Progenitor cell of endocrine pancreas (in vitro differentiated cells): ENCODE data around the gene ARFIP1. TPM values are rescaled to one million over a fixed set of nuclear protein-coding genes. Genes with fewer than 3 reads are reported as not detected.

Source experiments
- DNase-seq: peaks from one replicate; pipeline ENCODE4 v3.0.0; 2021; ENCODE audit warnings: low spot score; ENCODE audit not compliant: unreplicated experiment
- H3K27ac Mint-ChIP-seq: 2 replicates; pipeline ENCODE4 v1.8.0; 2021; ENCODE audit warnings: mild to moderate bottlenecking, moderate library complexity, mixed read lengths
- H3K27me3 Mint-ChIP-seq: 2 replicates; pipeline ENCODE4 v1.8.0; 2021; ENCODE audit warnings: mixed read lengths
- H3K36me3 Mint-ChIP-seq: 2 replicates; pipeline ENCODE4 v1.8.0; 2022; ENCODE audit warnings: mixed read lengths; ENCODE audit not compliant: insufficient read depth
- H3K4me1 Mint-ChIP-seq: 2 replicates; pipeline ENCODE4 v1.8.0; 2021; ENCODE audit warnings: low read depth, mixed read lengths
- H3K4me3 Mint-ChIP-seq: 2 replicates; pipeline ENCODE4 v1.8.0; 2021; ENCODE audit warnings: low read depth, mild to moderate bottlenecking, moderate library complexity, mixed read lengths
- H3K9me3 Mint-ChIP-seq: 2 replicates; pipeline ENCODE4 v1.8.0; 2021; ENCODE audit warnings: low read depth, mixed read lengths
- CTCF ChIP-seq: fragments of 200-600 bp; sonication (generic); IDR thresholded peaks from one replicate; pipeline ENCODE4 v1.5.0; 2021; ENCODE audit warnings: antibody characterized with exemption, mild to moderate bottlenecking; ENCODE audit not compliant: unreplicated experiment
- total RNA-seq: library from RNA; stranded (reverse); gene quantifications from 2 replicates; pipeline ENCODE4 v1.2.1, GENCODE V29; 2021

The ARFIP1 gene
- total RNA-seq, 1 donor from 2014 or later, result 31.7 TPM

GRCh38 chr4:152805818-152806217 lies 26.1 kb downstream of the ARFIP1 start:
- H3K27me3 Mint-ChIP-seq, result no peaks in the 10 kb centered on the region
- H3K36me3 Mint-ChIP-seq, result peaks cover 10% of the 10 kb centered on the region
- no peak overlapping the region for H3K4me3 Mint-ChIP-seq
- no peak for TF ChIP-seq CTCF
- H3K27ac Mint-ChIP-seq, result no peak overlapping the region
- H3K4me1 Mint-ChIP-seq, result peaks cover 2% of the 10 kb centered on the region
- DNase-seq, result no peak
- peaks cover 8% of the 10 kb centered on the region for H3K9me3 Mint-ChIP-seq

DNA sequence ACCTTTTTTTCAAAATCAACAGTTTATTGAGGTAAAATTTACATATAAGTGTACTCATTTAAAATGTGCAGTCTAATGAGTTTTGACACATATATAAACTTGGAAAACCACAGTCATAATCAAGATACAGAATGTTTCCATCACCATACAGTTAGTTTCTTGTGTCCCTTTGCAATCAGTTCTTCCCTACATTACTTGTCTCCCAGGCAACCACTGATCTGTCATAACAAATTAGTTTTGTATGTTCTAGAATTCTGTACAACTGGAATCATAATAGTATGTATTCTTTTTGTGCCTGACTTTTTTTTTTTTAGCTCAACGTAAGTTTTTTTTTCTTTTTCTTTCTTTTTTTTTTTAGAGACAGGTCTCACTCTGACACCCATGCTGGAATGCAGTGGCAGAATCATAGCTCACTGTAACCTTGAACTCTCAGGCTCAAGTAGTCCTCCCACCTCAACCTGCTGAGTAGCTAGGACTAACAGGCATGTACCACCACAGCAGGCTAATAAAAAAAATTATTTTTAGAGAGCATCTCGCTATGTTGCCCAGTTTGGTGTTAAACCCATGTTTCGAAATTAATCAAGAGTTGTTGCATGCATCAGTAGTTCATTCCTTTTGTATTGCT lies 26.9 kb downstream of the ARFIP1 start:
- Mint-ChIP-seq H3K27ac (no peak overlapping the region), H3K27me3 (no peaks in the 10 kb centered on the region), H3K4me3 (no peak overlapping the region), H3K36me3 (peaks cover 16% of the 10 kb centered on the region), H3K4me1 (peaks cover 7% of the 10 kb centered on the region), H3K9me3 (peaks cover 8% of the 10 kb centered on the region)
- DNase-seq, result no peak
- TF ChIP-seq CTCF, result no peak

GRCh38 chr4:152807294-152807829 lies 27.6 kb downstream of the ARFIP1 start:
- H3K27ac Mint-ChIP-seq, result no peak overlapping the region
- peaks cover 8% of the 10 kb centered on the region for H3K9me3 Mint-ChIP-seq
- H3K36me3 Mint-ChIP-seq, result peaks cover 19% of the 10 kb centered on the region
- H3K27me3 Mint-ChIP-seq, result no peaks in the 10 kb centered on the region
- H3K4me1 Mint-ChIP-seq, result peaks cover 7% of the 10 kb centered on the region
- no peak for DNase-seq
- no peak overlapping the region for H3K4me3 Mint-ChIP-seq
- TF ChIP-seq CTCF, result no peak

GRCh38 chr4:152808670-152809069 lies 28.9 kb downstream of the ARFIP1 start:
- Mint-ChIP-seq H3K4me1 (peaks cover 7% of the 10 kb centered on the region), H3K36me3 (peaks cover 28% of the 10 kb centered on the region), H3K27me3 (no peaks in the 10 kb centered on the region), H3K4me3 (no peak overlapping the region), H3K27ac (peak overlapping the region; percentile 6), H3K9me3 (peaks cover 8% of the 10 kb centered on the region)
- TF ChIP-seq CTCF, result no peak
- no peak for DNase-seq

- TF ChIP-seq CTCF, result no peak
- H3K27ac Mint-ChIP-seq, result no peak overlapping the region
- H3K4me3 Mint-ChIP-seq, result no peak overlapping the region
- H3K36me3 Mint-ChIP-seq, result peaks cover 43% of the 10 kb centered on the region
- peaks cover 7% of the 10 kb centered on the region for H3K4me1 Mint-ChIP-seq
- DNase-seq, result no peak
- H3K9me3 Mint-ChIP-seq, result peaks cover 19% of the 10 kb centered on the region
- no peaks in the 10 kb centered on the region for H3K27me3 Mint-ChIP-seq
These were observed 31.0 kb downstream of the ARFIP1 start for GRCh38 chr4:152810715-152811287.
